Mononuclear cell (primary cell): Measurements from ENCODE around the gene ABHD17A. TPM values are rescaled to one million over a fixed set of nuclear protein-coding genes. Genes with fewer than 3 reads are reported as not detected.
"Not testable (repeated sequence)": the region's sequence is repeated elsewhere in the genome, so short reads cannot be mapped to it uniquely, and the experiment has no call there.

Experiments used
- H3K27me3 ChIP-seq: 2 replicates; pipeline ENCODE4 v1.6.0; 2011; ENCODE audit warnings: low read length, control low read depth; ENCODE audit not compliant: insufficient read depth
- H3K4me1 ChIP-seq: 2 replicates; pipeline ENCODE4 v1.5.1; 2011; ENCODE audit warnings: mild to moderate bottlenecking, low read length, control low read depth; ENCODE audit not compliant: insufficient read depth
- H3K4me3 ChIP-seq: 2 replicates; pipeline ENCODE4 v1.5.1; 2011; ENCODE audit warnings: mild to moderate bottlenecking, low read length, moderate library complexity
- H3K9me3 ChIP-seq: 2 replicates; pipeline ENCODE4 v1.5.1; 2011; ENCODE audit warnings: low read depth, mild to moderate bottlenecking, control low read depth, low read length
- total RNA-seq: library from RNA; depleted of rRNA; stranded (reverse); fragments of >200 nt; gene quantifications from one replicate; pipeline ENCODE4 v1.2.3, GENCODE V29; 2012

The ABHD17A gene
- total RNA-seq, 1 donor, result 97.8 TPM

GRCh38 chr19:1879982-1880381, 5.3 kb downstream of the ABHD17A start:
- not testable (repeated sequence) for H3K27me3 ChIP-seq, H3K4me3 ChIP-seq, H3K9me3 ChIP-seq
- peaks cover 47% of the 10 kb centered on the region for H3K4me1 ChIP-seq

GRCh38 chr19:1878583-1878982, 6.7 kb downstream of the ABHD17A start:
- H3K4me3 ChIP-seq, H3K27me3 ChIP-seq, H3K9me3 ChIP-seq: not testable (repeated sequence)
- H3K4me1 ChIP-seq, result peaks cover 50% of the 10 kb centered on the region

- H3K9me3 ChIP-seq, H3K27me3 ChIP-seq, H3K4me3 ChIP-seq: not testable (repeated sequence)
- H3K4me1 ChIP-seq, result peaks cover 44% of the 10 kb centered on the region
Measured at GRCh38 chr19:1877280-1877660, 8.0 kb downstream of the ABHD17A start.

GRCh38 chr19:1876496-1877279, 8.6 kb downstream of the ABHD17A start:
- H3K27me3 ChIP-seq, H3K9me3 ChIP-seq: not testable (repeated sequence)
- H3K4me3 ChIP-seq, result peak overlapping the region; percentile 97
- H3K4me1 ChIP-seq, result peaks cover 39% of the 10 kb centered on the region

GRCh38 chr19:1875646-1876495, 9.4 kb downstream of the ABHD17A start:
- peaks cover 36% of the 10 kb centered on the region for H3K4me1 ChIP-seq
- H3K9me3 ChIP-seq, result no peaks in the 10 kb centered on the region
- peak overlapping the region; percentile 97 for H3K4me3 ChIP-seq
- no peaks in the 10 kb centered on the region for H3K27me3 ChIP-seq

- peak overlapping the region; percentile 97 for H3K4me3 ChIP-seq
- H3K4me1 ChIP-seq, result peaks cover 32% of the 10 kb centered on the region
Measured at GRCh38 chr19:1875265-1875645, 10.0 kb downstream of the ABHD17A start.

GRCh38 chr19:1874554-1875185, 10.6 kb downstream of the ABHD17A start:
- Histone ChIP-seq H3K27me3 (no peaks in the 10 kb centered on the region), H3K4me3 (peak overlapping the region; percentile 97), H3K9me3 (no peaks in the 10 kb centered on the region), H3K4me1 (peaks cover 32% of the 10 kb centered on the region)

More at GRCh38 chr19:1875265-1875645, 10.0 kb downstream of the ABHD17A start:
- H3K9me3 ChIP-seq, H3K27me3 ChIP-seq: not testable (repeated sequence)

- Histone ChIP-seq H3K9me3 (no peaks in the 10 kb centered on the region), H3K4me3 (no peak overlapping the region), H3K4me1 (peaks cover 32% of the 10 kb centered on the region), H3K27me3 (no peaks in the 10 kb centered on the region)
Measured at GRCh38 chr19:1873524-1874473, 11.5 kb downstream of the ABHD17A start.

GRCh38 chr19:1872807-1873523, 12.3 kb downstream of the ABHD17A start:
- Histone ChIP-seq H3K9me3 (no peaks in the 10 kb centered on the region), H3K27me3 (no peaks in the 10 kb centered on the region), H3K4me1 (peaks cover 32% of the 10 kb centered on the region), H3K4me3 (no peak overlapping the region)

- Histone ChIP-seq H3K4me3 (no peak overlapping the region), H3K9me3 (no peaks in the 10 kb centered on the region), H3K4me1 (peaks cover 30% of the 10 kb centered on the region), H3K27me3 (no peaks in the 10 kb centered on the region)
Measured at GRCh38 chr19:1871630-1872029, 13.7 kb downstream of the ABHD17A start.

GRCh38 chr19:1871140-1871597, 14.1 kb downstream of the ABHD17A start:
- Histone ChIP-seq H3K4me1 (peaks cover 26% of the 10 kb centered on the region), H3K27me3 (no peaks in the 10 kb centered on the region), H3K9me3 (no peaks in the 10 kb centered on the region), H3K4me3 (no peak overlapping the region)

GRCh38 chr19:1868971-1869370, 16.3 kb downstream of the ABHD17A start:
- Histone ChIP-seq H3K27me3 (no peaks in the 10 kb centered on the region), H3K4me3 (no peak overlapping the region), H3K4me1 (peaks cover 21% of the 10 kb centered on the region), H3K9me3 (no peaks in the 10 kb centered on the region)

- peaks cover 11% of the 10 kb centered on the region for H3K4me1 ChIP-seq
- no peak overlapping the region for H3K4me3 ChIP-seq
- H3K9me3 ChIP-seq, result no peaks in the 10 kb centered on the region
- no peaks in the 10 kb centered on the region for H3K27me3 ChIP-seq
Measured at GRCh38 chr19:1867349-1867724, 18.0 kb downstream of the ABHD17A start.
